GM12873 (cell line): Measurements from ENCODE around the gene C1orf115.
A peak's percentile ranks its signal among the peaks of the same experiment; 100 is the strongest.

ENCODE experiments used
- CTCF ChIP-seq: IDR thresholded peaks from 2 replicates; pipeline ENCODE4 v1.5.1; 2012; ENCODE audit warnings: low read depth, mild to moderate bottlenecking, moderate library complexity, low read length, control low read depth; ENCODE audit not compliant: insufficient read depth; ENCODE audit errors: missing control alignments

The C1orf115 gene

DNA sequence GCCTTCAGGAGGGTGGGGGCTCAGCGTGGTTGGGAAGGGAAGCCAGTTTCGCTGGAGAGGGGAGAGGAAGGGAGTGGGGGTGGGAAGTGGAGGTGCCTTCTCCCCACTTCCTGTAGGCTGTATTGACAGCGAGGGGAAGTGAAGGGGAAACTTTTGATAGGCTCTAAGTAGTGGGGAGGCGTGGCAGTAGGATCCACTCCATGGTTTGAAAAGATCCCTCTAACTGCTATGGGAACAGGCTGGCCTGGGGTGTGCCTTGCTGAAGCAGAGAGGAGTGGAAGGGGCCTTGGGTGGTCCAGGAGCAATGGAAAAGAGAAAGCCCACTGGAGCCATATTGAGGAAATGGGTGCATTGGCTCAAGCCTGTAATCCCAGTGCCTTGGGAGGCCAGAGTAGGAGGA, 20.2 kb downstream of the C1orf115 start:
- no peak for TF ChIP-seq CTCF

- TF ChIP-seq CTCF = no peak
Observed at GRCh38 chr1:220711056-220711809, 21.1 kb downstream of the C1orf115 start.

GRCh38 chr1:220717800-220718640, 27.9 kb downstream of the C1orf115 start:
- TF ChIP-seq CTCF = no peak

DNA sequence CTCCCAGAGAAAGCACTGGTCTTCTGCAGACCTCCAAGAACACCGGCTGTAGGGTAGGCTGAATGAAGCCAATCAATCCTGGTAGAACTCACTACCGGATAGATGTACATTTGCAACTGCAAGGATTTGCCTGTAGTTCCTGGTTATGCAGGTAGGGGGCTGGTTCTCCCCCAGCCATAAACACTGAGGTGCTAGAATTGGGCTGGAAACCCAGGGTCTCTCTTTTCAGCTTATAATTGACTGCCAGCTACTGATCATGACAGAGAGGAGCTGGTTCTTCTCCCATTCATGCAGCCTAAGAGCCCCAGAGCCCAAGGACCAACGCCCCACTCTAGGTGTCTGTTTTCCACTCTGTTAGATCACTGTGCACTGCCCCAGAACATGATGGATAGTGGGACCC, 36.5 kb downstream of the C1orf115 start:
- TF ChIP-seq CTCF = peak; percentile 63

DNA sequence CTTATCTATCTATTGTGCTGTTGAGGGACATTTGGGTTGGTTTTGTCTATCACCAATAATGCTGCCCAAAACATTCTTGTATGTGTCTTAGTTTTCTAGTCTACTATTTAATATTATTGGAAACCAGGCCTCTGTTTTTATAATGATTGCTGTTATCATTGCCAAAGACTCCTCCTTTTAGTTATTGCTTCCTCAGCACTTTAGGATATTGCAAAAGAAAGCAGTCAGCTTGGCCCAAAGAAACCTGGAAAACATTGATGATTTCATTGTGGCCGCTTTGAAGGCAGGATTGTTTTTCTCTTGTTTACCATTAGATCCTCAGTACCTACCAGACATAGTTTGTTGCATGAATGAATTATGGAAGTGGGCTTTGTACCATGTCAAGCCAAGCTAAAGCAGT, 37.4 kb downstream of the C1orf115 start:
- TF ChIP-seq CTCF = no peak

GRCh38 chr1:220730486-220730885, 40.3 kb downstream of the C1orf115 start:
- no peak for TF ChIP-seq CTCF

GRCh38 chr1:220732137-220732536, 42.0 kb downstream of the C1orf115 start:
- no peak for TF ChIP-seq CTCF
